Heart right ventricle (tissue), 16 donors: ENCODE results near the gene GGT6. TPM values are rescaled to one million over a fixed set of nuclear protein-coding genes. Genes with fewer than 3 reads are reported as not detected.

Experiments
- ATAC-seq, 8 donors: fragments of 200-7000 bp; cut with Tn5 transposase; one replicate each; pipeline ENCODE4 v1.9.1; 2020; ENCODE audit warnings: mild to moderate bottlenecking in 8 of 8, moderate library complexity in 8 of 8, moderate number of reproducible peaks in 1 of 8
- DNase-seq, 2 donors: peaks; one replicate each; pipeline ENCODE4 v3.0.0-alpha.2; 2020
- H3K27ac ChIP-seq, 10 donors: fragments of 200-600 bp; sonication (generic) in 2 of 10; one replicate each; pipeline versions ENCODE4 v1.5.0 to v1.8.0; 2020 to 2022; ENCODE audit warnings: mild to moderate bottlenecking in 3 of 10
- H3K27me3 ChIP-seq, 7 donors: fragments of 200-600 bp; one replicate each; pipeline ENCODE4 v1.8.0; 2021 to 2022; ENCODE audit warnings: mild to moderate bottlenecking in 2 of 7
- H3K36me3 ChIP-seq, 9 donors: fragments of 200-600 bp; sonication (generic) in 1 of 9; one replicate each; pipeline versions ENCODE4 v1.5.0 to v1.8.0; 2020 to 2022; ENCODE audit warnings: mild to moderate bottlenecking in 2 of 9
- H3K4me1 ChIP-seq, 9 donors: fragments of 200-600 bp; sonication (generic) in 1 of 9; one replicate each; pipeline versions ENCODE4 v1.5.0 to v1.8.0; 2020 to 2022; ENCODE audit warnings: mild to moderate bottlenecking in 4 of 9
- H3K4me3 ChIP-seq, 10 donors: fragments of 200-600 bp; sonication (generic) in 2 of 10; one replicate each; pipeline versions ENCODE4 v1.5.0 to v1.8.0; 2020 to 2022; ENCODE audit warnings: mild to moderate bottlenecking in 7 of 10, moderate library complexity in 2 of 10
- H3K9me3 ChIP-seq, 11 donors: fragments of 200-600 bp in 10 of 11; sonication (generic) in 2 of 11; one replicate each; pipeline versions ENCODE4 v1.5.0 to v1.8.0; 2013 to 2022; ENCODE audit warnings: mild to moderate bottlenecking in 2 of 11, control low read depth in 1 of 11, moderate library complexity in 1 of 11
- CTCF ChIP-seq, 9 donors: fragments of 200-600 bp; sonication (generic) in 2 of 9; IDR thresholded peaks; one replicate each; pipeline versions ENCODE4 v1.5.0 to v1.8.0; 2021 to 2022; ENCODE audit warnings: antibody characterized with exemption in 9 of 9, mild to moderate bottlenecking in 5 of 9, moderate library complexity in 1 of 9
- WGBS, 2 donors: extraction: QIAGEN DNeasy Blood & Tissue Kit; methylation state at CpG; one replicate each; pipeline ENCODE4 v1.1.7; 2013; ENCODE audit warnings: inconsistent platforms in 1 of 2; 5-methylcytosine and 5-hydroxymethylcytosine counted together
- intact Hi-C, 10 donors: fragments of 100-400 bp; cut with DNase I; formaldehyde crosslinking; loops; one replicate each; pipeline versions ENCODE4 v1.11.1 to v1.14.2; 2022
- polyA plus RNA-seq, 2 donors: library from polyadenylated mRNA; stranded (reverse); fragments of 200-250 nt; gene quantifications; one replicate each; pipeline ENCODE4 v1.2.3, GENCODE V29; 2013
- total RNA-seq, 10 donors: library from RNA; stranded (reverse); fragmentation: NEBNext Ultra II Directional in 3 of 10; extraction: Animal tissue kit (Norgen Biotek cat#: 25700) in 3 of 10; gene quantifications; one replicate each; pipeline versions ENCODE4 v1.2.1 to v1.2.4, GENCODE V29; 2021 to 2023
- donor health status: Arrhythmogenic right ventricular cardiomyopathy.
- donor health status: ischemic (EF 13 %, LVEDD 7.1; RV severe dilation, severe dysfunction).
- donor health status: healthy with polysubstance abuse.
- donor health status: DM: no; HTN: yes; CAD: no.
- donor health status: DM: no; HTN: no; CAD: no.
- donor health status: ischemic (EF 25% LVEDD 6.9; RV normal size, moderate dysfunction).
- donor health status: ischemic (EF 25% LVEDD 5.7; RV mildly dilated, moderate dysfunction).
- donor health status: healthy.
- donor health status: DM: yes; HTN: yes; CAD: no.
- donor health status: Ischemic cardiomyopathy.
- donor health status: ischemic (EF 35%, LVEDD 5.7; RV mildly dilated, moderate dysfunction).
- donor health status: nonischemic (EF 11% LVEDD 7.7; RV severe dilation, severe dysfunction).
- donor health status: DM: yes; HTN: yes; CAD: no.
- donor health status: PGD.
- donor health status: ischemic (EF 29% LVEDD 5.4; RV normal size, mild dysfunction).
- donor health status: nonischemic (EF 23%, LVEDD 6.1; RV moderate dilation, normal function).

The GGT6 gene
- total and polyA plus RNA-seq, 12 donors, result 0.03 to 0.19 (median 0.12) TPM; not detected in 6

- intact Hi-C loops, result loop anchor here in 4 of 10 donors (5.0 to 10.0 kb wide), 3 partner anchors 36 to 121 kb away; no protein-coding TSS in a partner anchor
- no peak for ATAC-seq
- H3K36me3 ChIP-seq, result peaks cover 0 to 98% (median 36%) of the 10 kb centered on the region in 9 donors
- WGBS, 2 donors, result 83 to 87% methylated on average over 19 of the region's 19 CpGs
- H3K4me3 ChIP-seq, result no peak overlapping the region
- DNase-seq, result no peak
- peaks cover 5 to 35% (median 20%) of the 10 kb centered on the region in 9 donors for H3K4me1 ChIP-seq
- H3K27me3 ChIP-seq, result no peaks in the 10 kb centered on the region
- TF ChIP-seq CTCF (IDR thresholded peaks at IDR 0.05), result no peak
- H3K27ac ChIP-seq, result no peak overlapping the region
- no peaks in the 10 kb centered on the region for H3K9me3 ChIP-seq
Observed at GRCh38 chr17:4543557-4544026, 16.8 kb downstream of the GGT6 start.

GRCh38 chr17:4542726-4543191 lies 17.6 kb downstream of the GGT6 start:
- Histone ChIP-seq H3K36me3 (peaks cover 0 to 97% (median 30%) of the 10 kb centered on the region in 9 donors), H3K4me3 (no peak overlapping the region), H3K4me1 (peaks cover 12 to 44% (median 28%) of the 10 kb centered on the region in 9 donors), H3K9me3 (no peaks in the 10 kb centered on the region), H3K27me3 (no peaks in the 10 kb centered on the region), H3K27ac (no peak overlapping the region)
- 93 to 94% methylated on average over 19 of the region's 19 CpGs for WGBS, 2 donors
- TF ChIP-seq CTCF (IDR thresholded peaks at IDR 0.05), result no peak
- ATAC-seq (no peak), DNase-seq (no peak)
- intact Hi-C loops, result loop anchor here in 4 of 10 donors (5.0 to 10.0 kb wide), 3 partner anchors 35 to 120 kb away; no protein-coding TSS in a partner anchor

- no peak for TF ChIP-seq CTCF (IDR thresholded peaks at IDR 0.05)
- Histone ChIP-seq H3K9me3 (no peaks in the 10 kb centered on the region), H3K4me1 (peaks cover 16 to 50% (median 34%) of the 10 kb centered on the region in 9 donors), H3K27me3 (no peaks in the 10 kb centered on the region), H3K4me3 (no peak overlapping the region), H3K36me3 (peaks cover 0 to 95% (median 25%) of the 10 kb centered on the region in 9 donors), H3K27ac (peak overlapping the region in 6 of 10 donors; percentile 65 to 83 (median 76))
- no peak for DNase-seq
- no peak for ATAC-seq
- 91 to 92% methylated on average over 14 of the region's 14 CpGs for WGBS, 2 donors
- intact Hi-C loops, result loop anchor here in 4 of 10 donors (5.0 to 10.0 kb wide), 3 partner anchors 35 to 120 kb away; no protein-coding TSS in a partner anchor
Observed at GRCh38 chr17:4542003-4542725, 18.2 kb downstream of the GGT6 start.

GRCh38 chr17:4541328-4542002 lies 18.9 kb downstream of the GGT6 start:
- H3K4me1 ChIP-seq, result peaks cover 19 to 57% (median 41%) of the 10 kb centered on the region in 9 donors
- no peaks in the 10 kb centered on the region for H3K27me3 ChIP-seq
- peak overlapping the region in 9 of 10 donors; percentile 12 to 83 (median 71) for H3K27ac ChIP-seq
- 68 to 76% methylated on average over 29 of the region's 29 CpGs for WGBS, 2 donors
- H3K36me3 ChIP-seq, result peaks cover 0 to 88% (median 25%) of the 10 kb centered on the region in 9 donors
- intact Hi-C loops, result loop anchor here in 4 of 10 donors (2.0 to 10.0 kb wide), 4 partner anchors 34 to 121 kb away; no protein-coding TSS in a partner anchor
- peak in 4 of 9 donors; percentile 17 to 41 (median 24) for TF ChIP-seq CTCF (IDR thresholded peaks at IDR 0.05)
- no peaks in the 10 kb centered on the region for H3K9me3 ChIP-seq
- ATAC-seq, result peak in 5 of 8 donors; percentile 3 to 23 (median 15)
- H3K4me3 ChIP-seq, result peak overlapping the region in 2 of 10 donors; percentile 11 to 28
- DNase-seq, result peak in 1 of 2 donors; percentile 27
